Esophagus muscularis mucosa (tissue), 4 donors: ENCODE measurements around the gene PLEKHH3. TPM values are rescaled to one million over a fixed set of nuclear protein-coding genes. Genes with fewer than 3 reads are reported as not detected.
A peak's percentile ranks its signal among the peaks of the same experiment; 100 is the strongest.

Source experiments
- DNase-seq: peaks from one replicate; pipeline ENCODE4 v3.0.0-alpha.2; 2017; ENCODE audit errors: extremely low spot score
- H3K27ac ChIP-seq, 4 donors: fragments of 200-600 bp; sonication (generic); replicated peaks in 1 of 4; 1 replicate in 3 of 4; 2 replicates in 1 of 4; pipeline ENCODE4 v1.5.1; 2016 to 2019; ENCODE audit warnings: mild to moderate bottlenecking in 1 of 4
- H3K27me3 ChIP-seq, 4 donors: fragments of 200-600 bp; sonication (generic); one replicate each; pipeline versions ENCODE4 v1.5.1 to v1.6.0; 2016 to 2019
- H3K36me3 ChIP-seq, 4 donors: fragments of 200-600 bp; sonication (generic); one replicate each; pipeline ENCODE4 v1.5.1; 2016 to 2019
- H3K4me1 ChIP-seq, 4 donors: fragments of 200-600 bp; sonication (generic); one replicate each; pipeline ENCODE4 v1.5.1; 2016 to 2019
- H3K4me3 ChIP-seq, 4 donors: fragments of 200-600 bp; sonication (generic); 1 replicate in 2 of 4; 2 replicates in 2 of 4; pipeline ENCODE4 v1.5.1; 2016 to 2019; ENCODE audit warnings: mild to moderate bottlenecking in 4 of 4, moderate library complexity in 1 of 4
- H3K9me3 ChIP-seq, 4 donors: fragments of 200-600 bp; sonication (generic); 1 replicate in 3 of 4; 2 replicates in 1 of 4; pipeline ENCODE4 v1.5.1; 2016 to 2019
- EP300 ChIP-seq: sonication (generic); formaldehyde crosslinking; IDR thresholded peaks from one replicate; pipeline ENCODE4 v1.6.1; 2017; ENCODE audit warnings: antibody characterized with exemption
- POLR2A ChIP-seq: fragments of 450-650 bp; IDR thresholded peaks from one replicate; pipeline ENCODE4 v1.6.1; 2017; ENCODE audit warnings: antibody characterized with exemption, moderate library complexity, mild to moderate bottlenecking, low read depth
- POLR2AphosphoS5 ChIP-seq, 2 donors: sonication (generic); formaldehyde crosslinking; IDR thresholded peaks; one replicate each; pipeline ENCODE4 v1.6.1; 2017; ENCODE audit warnings: antibody characterized with exemption in 2 of 2
- WGBS: methylation state at CpG from one replicate; pipeline ENCODE4 v1.1.5; 2018; 5-methylcytosine and 5-hydroxymethylcytosine counted together
- intact Hi-C: fragments of 100-400 bp; cut with DNase I; formaldehyde crosslinking; loops from one replicate; pipeline ENCODE4 v1.15.1; 2023
- total RNA-seq, 4 donors: library from RNA; depleted of rRNA; stranded (reverse); fragments of >200 nt; gene quantifications; one replicate each; pipeline versions ENCODE4 v1.1.0 to v1.2.1, GENCODE V29; 2016
- TF ChIP-seq, protein P1 (sequence below), 3 experiments: fragments of 200-600 bp in 2 of 3; fragments of 450-650 bp in 1 of 3; sonication (generic) in 2 of 3; IDR thresholded peaks; one replicate each; pipeline ENCODE4 v1.5.1; 2017 to 2019; ENCODE audit warnings: antibody characterized with exemption in 3 of 3, mild to moderate bottlenecking in 2 of 3, moderate library complexity in 1 of 3

PLEKHH3 gene
- total RNA-seq, 4 donors from 2014 or later: 20.3 to 41.2 (median 27.3) TPM

DNA sequence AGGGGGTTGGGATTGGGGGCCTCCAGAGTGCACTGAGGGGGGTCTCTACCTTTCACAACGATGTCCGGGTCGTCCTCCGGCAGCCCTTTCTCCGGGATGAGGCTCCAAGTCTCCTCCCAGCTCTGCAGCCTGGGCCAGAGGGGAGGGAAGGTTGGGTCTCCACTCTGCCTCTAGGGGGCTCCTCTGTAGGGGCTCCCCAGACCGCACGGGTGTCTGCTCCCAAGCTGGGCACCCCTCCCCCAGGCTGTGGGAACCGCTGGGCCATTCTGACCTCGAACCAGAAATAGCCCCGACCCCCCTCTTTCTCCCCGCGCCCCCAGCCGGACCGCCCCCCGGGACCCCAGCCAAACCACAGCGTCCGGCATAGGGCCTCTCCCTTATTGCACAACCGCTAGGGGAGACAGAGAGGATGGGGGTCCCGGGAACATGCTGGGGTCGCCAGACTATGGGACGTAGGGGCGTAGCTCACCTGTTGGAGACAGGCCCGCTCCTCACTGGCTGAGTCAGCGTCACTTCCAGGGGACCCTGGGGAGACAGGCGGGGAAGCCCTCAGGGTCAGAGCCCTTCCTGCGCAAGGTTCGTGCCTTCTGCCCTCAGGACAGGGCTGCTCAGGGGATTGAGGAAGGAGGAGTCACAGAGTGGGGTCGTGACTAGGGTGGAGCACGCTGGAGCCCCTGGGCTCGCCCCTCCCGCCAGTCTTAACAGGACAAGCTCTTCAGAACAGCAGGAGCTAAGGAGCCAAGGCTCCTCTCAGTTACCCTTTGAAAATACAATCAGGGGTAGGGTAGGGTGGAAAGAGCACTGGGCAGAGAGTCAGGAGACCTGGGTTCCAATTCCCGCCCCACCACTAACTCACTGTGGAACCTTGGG lies 2.7 kb downstream of the PLEKHH3 start:
- H3K4me3 ChIP-seq: peak overlapping the region; percentile 77 to 93 (median 90)
- H3K27me3 ChIP-seq: no peaks in the 10 kb centered on the region
- intact Hi-C loops: no loop called here
- H3K36me3 ChIP-seq: peaks cover 21 to 47% (median 44%) of the 10 kb centered on the region in 4 donors
- TF ChIP-seq POLR2A (no peak), EP300 (no peak)
- TF ChIP-seq, protein P1, sequence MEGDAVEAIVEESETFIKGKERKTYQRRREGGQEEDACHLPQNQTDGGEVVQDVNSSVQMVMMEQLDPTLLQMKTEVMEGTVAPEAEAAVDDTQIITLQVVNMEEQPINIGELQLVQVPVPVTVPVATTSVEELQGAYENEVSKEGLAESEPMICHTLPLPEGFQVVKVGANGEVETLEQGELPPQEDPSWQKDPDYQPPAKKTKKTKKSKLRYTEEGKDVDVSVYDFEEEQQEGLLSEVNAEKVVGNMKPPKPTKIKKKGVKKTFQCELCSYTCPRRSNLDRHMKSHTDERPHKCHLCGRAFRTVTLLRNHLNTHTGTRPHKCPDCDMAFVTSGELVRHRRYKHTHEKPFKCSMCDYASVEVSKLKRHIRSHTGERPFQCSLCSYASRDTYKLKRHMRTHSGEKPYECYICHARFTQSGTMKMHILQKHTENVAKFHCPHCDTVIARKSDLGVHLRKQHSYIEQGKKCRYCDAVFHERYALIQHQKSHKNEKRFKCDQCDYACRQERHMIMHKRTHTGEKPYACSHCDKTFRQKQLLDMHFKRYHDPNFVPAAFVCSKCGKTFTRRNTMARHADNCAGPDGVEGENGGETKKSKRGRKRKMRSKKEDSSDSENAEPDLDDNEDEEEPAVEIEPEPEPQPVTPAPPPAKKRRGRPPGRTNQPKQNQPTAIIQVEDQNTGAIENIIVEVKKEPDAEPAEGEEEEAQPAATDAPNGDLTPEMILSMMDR (IDR thresholded peaks at IDR 0.05): peak; percentile 31 to 58 (median 38)
- H3K9me3 ChIP-seq: no peaks in the 10 kb centered on the region
- 14% methylated on average over 18 of the region's 32 CpGs for WGBS
- H3K4me1 ChIP-seq: peaks cover 41 to 89% (median 75%) of the 10 kb centered on the region in 4 donors
- no peak for DNase-seq
- peak overlapping the region; percentile 96 to 99 (median 98) for H3K27ac ChIP-seq

GRCh38 chr17:42673266-42673884 lies 3.4 kb downstream of the PLEKHH3 start:
- Histone ChIP-seq H3K36me3 (peaks cover 21 to 53% (median 50%) of the 10 kb centered on the region in 4 donors), H3K4me3 (peak overlapping the region; percentile 77 to 93 (median 90)), H3K27ac (peak overlapping the region; percentile 96 to 99 (median 98)), H3K9me3 (no peaks in the 10 kb centered on the region), H3K4me1 (peaks cover 39 to 89% (median 75%) of the 10 kb centered on the region in 4 donors), H3K27me3 (no peaks in the 10 kb centered on the region)
- intact Hi-C loops: no loop called here
- TF ChIP-seq POLR2A: no peak
- TF ChIP-seq, protein P1 (IDR thresholded peaks at IDR 0.05): no peak
- no peak for TF ChIP-seq POLR2AphosphoS5 (IDR thresholded peaks at IDR 0.05)
- TF ChIP-seq EP300: no peak
- no peak for DNase-seq
- WGBS: 62% methylated on average over 11 of the region's 30 CpGs

DNA sequence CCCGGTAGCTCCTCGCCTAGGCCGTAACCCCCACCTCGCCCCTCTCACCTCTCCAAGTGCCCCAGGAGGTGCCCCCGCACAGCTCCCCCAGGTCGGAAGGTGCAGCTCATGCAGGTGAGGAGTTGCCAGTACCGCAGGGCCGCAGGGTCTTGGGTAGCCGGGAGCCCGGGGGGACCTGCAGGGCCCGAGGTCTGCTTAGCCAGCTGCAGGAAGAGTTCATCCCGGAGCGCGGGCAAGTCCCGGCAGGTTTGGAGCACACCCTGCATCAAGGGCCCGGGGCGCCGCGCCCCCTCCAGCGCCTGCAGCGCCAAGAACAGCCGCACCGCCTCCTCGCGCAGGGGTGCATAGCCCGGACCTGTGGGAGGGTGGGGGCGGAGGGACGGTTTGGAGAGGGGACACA lies 4.8 kb downstream of the PLEKHH3 start:
- no peak for DNase-seq
- Histone ChIP-seq H3K4me3 (no peak overlapping the region), H3K27ac (peak overlapping the region in 2 of 4 donors; percentile 11 to 99), H3K4me1 (peaks cover 45 to 93% (median 78%) of the 10 kb centered on the region in 4 donors), H3K9me3 (no peaks in the 10 kb centered on the region), H3K27me3 (no peaks in the 10 kb centered on the region), H3K36me3 (peaks cover 24 to 63% (median 57%) of the 10 kb centered on the region in 4 donors)
- intact Hi-C loops: no loop called here
- WGBS: 76% methylated on average over 22 of the region's 28 CpGs
- no peak for TF ChIP-seq POLR2AphosphoS5 (IDR thresholded peaks at IDR 0.05)
- TF ChIP-seq, protein P1 (IDR thresholded peaks at IDR 0.05): no peak

GRCh38 chr17:42670789-42671657 lies 5.8 kb downstream of the PLEKHH3 start:
- H3K27me3 ChIP-seq: no peaks in the 10 kb centered on the region
- intact Hi-C loops: no loop called here
- DNase-seq: no peak
- WGBS: 86% methylated on average over 25 of the region's 50 CpGs
- peaks cover 51 to 95% (median 85%) of the 10 kb centered on the region in 4 donors for H3K4me1 ChIP-seq
- no peak overlapping the region for H3K4me3 ChIP-seq
- H3K36me3 ChIP-seq: peaks cover 32 to 71% (median 66%) of the 10 kb centered on the region in 4 donors
- H3K9me3 ChIP-seq: no peaks in the 10 kb centered on the region
- TF ChIP-seq, protein P1 (IDR thresholded peaks at IDR 0.05): no peak
- peak overlapping the region in 3 of 4 donors; percentile 36 to 59 (median 48) for H3K27ac ChIP-seq
